Endothelial cell of umbilical vein (primary cell): ENCODE measurements around the gene KDM4C. TPM values are rescaled to one million over a fixed set of nuclear protein-coding genes. Genes with fewer than 3 reads are reported as not detected.

Experiments used
- BruUV-seq: library from RNA; stranded (reverse); fragments of 400-500 nt; replicated peaks from 2 replicates; lab custom pipeline; 2021; lab: Mats Ljungman, UMichigan
- CTCF ChIA-PET: fragments of 300-600, 350-600 bp; sonication (Branson Sonifier 250); formaldehyde crosslinking; loops from one replicate; lab custom pipeline; 2021; ENCODE audit warnings: antibody characterized with exemption, inconsistent platforms; lab: Charles Lee
- POLR2A ChIA-PET: fragments of 300-600, 350-600 bp; sonication (Branson Sonifier 250); formaldehyde crosslinking; loops from one replicate; lab custom pipeline; 2021; ENCODE audit warnings: antibody characterized with exemption, inconsistent platforms; lab: Charles Lee
- DNase-seq: peaks from one replicate; pipeline ENCODE4 v3.0.0-alpha.2; 2011; ENCODE audit warnings: low read depth, low spot score
- FAIRE-seq: peaks from 2 replicates; lab custom pipeline; 2011; peaks lifted over from hg19 to GRCh38; lab: Jason Lieb, UNC
- H2AFZ ChIP-seq: 2 replicates; pipeline ENCODE4 v1.6.0; 2012; ENCODE audit warnings: low read depth, low read length, control low read depth, inconsistent platforms
- H3K27ac ChIP-seq: 2 replicates; pipeline ENCODE4 v1.5.1; 2011; ENCODE audit warnings: low read depth, mild to moderate bottlenecking, control low read depth, low read length, moderate library complexity; ENCODE audit not compliant: insufficient read depth
- H3K27me3 ChIP-seq, 2 experiments: 2 replicates each; pipeline versions ENCODE4 v1.6.0 to v1.6.1; 2011; ENCODE audit warnings: low read length in 2 of 2, mixed read lengths in 1 of 2; ENCODE audit not compliant: control insufficient read depth in 2 of 2, insufficient read depth in 2 of 2
- H3K36me3 ChIP-seq, 2 experiments: 2 replicates in 1 of 2; 3 replicates in 1 of 2; pipeline ENCODE4 v1.5.1; 2011; ENCODE audit warnings: low read length in 2 of 2, mild to moderate bottlenecking in 1 of 2, moderate library complexity in 1 of 2; ENCODE audit not compliant: control insufficient read depth in 2 of 2, insufficient read depth in 2 of 2; ENCODE audit errors: extremely low read depth in 1 of 2
- H3K4me1 ChIP-seq: 3 replicates; pipeline ENCODE4 v1.5.1; 2011; ENCODE audit warnings: mild to moderate bottlenecking, low read length; ENCODE audit not compliant: control insufficient read depth, insufficient read depth; ENCODE audit errors: extremely low read depth
- H3K4me2 ChIP-seq: 2 replicates; pipeline ENCODE4 v1.6.1; 2011; ENCODE audit warnings: low read length, control low read depth, mixed read lengths; ENCODE audit not compliant: insufficient read depth
- H3K4me3 ChIP-seq, 3 experiments: fragments of 200-600 bp in 1 of 3; sonication (generic), shearing (Covaris generic) in 1 of 3; replicated peaks in 1 of 3; 2 replicates each; pipeline ENCODE4 v1.5.1; 2011 to 2016; ENCODE audit warnings: control low read depth in 3 of 3, low read length in 3 of 3, mild to moderate bottlenecking in 2 of 3, inconsistent platforms in 1 of 3, low read depth in 1 of 3, moderate library complexity in 1 of 3; ENCODE audit not compliant: insufficient read depth in 1 of 3
- H3K79me2 ChIP-seq: 2 replicates; pipeline ENCODE4 v1.6.0; 2012; ENCODE audit warnings: low read length, inconsistent platforms; ENCODE audit not compliant: control insufficient read depth, insufficient read depth
- H3K9ac ChIP-seq: replicated peaks from 2 replicates; pipeline ENCODE3; 2011; ENCODE audit warnings: low read length, control low read depth; ENCODE audit not compliant: insufficient read depth; ENCODE audit errors: extremely low read depth
- H3K9me1 ChIP-seq: replicated peaks from 3 replicates; pipeline ENCODE4 v1.6.0; 2011; ENCODE audit warnings: mild to moderate bottlenecking, low read length; ENCODE audit not compliant: control insufficient read depth, insufficient read depth; ENCODE audit errors: extremely low read depth
- H3K9me3 ChIP-seq: replicated peaks from 2 replicates; pipeline ENCODE4 v1.5.1; 2012; ENCODE audit warnings: low read length, inconsistent platforms; ENCODE audit not compliant: control insufficient read depth, insufficient read depth
- H4K20me1 ChIP-seq: replicated peaks from 2 replicates; pipeline ENCODE3; 2011; ENCODE audit warnings: mild to moderate bottlenecking, low read length; ENCODE audit not compliant: control insufficient read depth, insufficient read depth; ENCODE audit errors: extremely low read depth
- EZH2 ChIP-seq: IDR thresholded peaks from 2 replicates; pipeline ENCODE4 v1.6.1; 2012; ENCODE audit warnings: borderline replicate concordance, low read depth, mild to moderate bottlenecking, moderate library complexity, low read length, inconsistent platforms; ENCODE audit not compliant: severe bottlenecking
- FOS ChIP-seq: IDR thresholded peaks from 2 replicates; pipeline ENCODE4 v1.6.1; 2011; ENCODE audit warnings: mild to moderate bottlenecking, low read length, moderate library complexity, borderline replicate concordance; ENCODE audit not compliant: insufficient read depth
- GATA2 ChIP-seq: IDR thresholded peaks from 2 replicates; pipeline ENCODE4 v1.7.0; 2011; ENCODE audit warnings: low read depth, mild to moderate bottlenecking, moderate library complexity, mixed read lengths, low read length; ENCODE audit not compliant: insufficient read length, insufficient read depth
- JUN ChIP-seq: IDR thresholded peaks from 2 replicates; pipeline ENCODE4 v1.6.1; 2011; ENCODE audit warnings: borderline replicate concordance, low read depth; ENCODE audit not compliant: insufficient read length, insufficient read depth
- MYC ChIP-seq: IDR thresholded peaks from one replicate; pipeline ENCODE4 v1.6.1; 2011; ENCODE audit warnings: mild to moderate bottlenecking, low read depth, low read length
- POLR2A ChIP-seq: IDR thresholded peaks from 2 replicates; pipeline ENCODE4 v1.6.1; 2012; ENCODE audit warnings: low read depth, mild to moderate bottlenecking, control low read depth, low read length
- POLR2AphosphoS5 ChIP-seq: IDR thresholded peaks from 2 replicates; pipeline ENCODE4 v1.6.1; 2012; ENCODE audit warnings: low read depth, mild to moderate bottlenecking, control low read depth, low read length, moderate library complexity; ENCODE audit not compliant: insufficient read depth
- dilution Hi-C: fragments of 300-500 bp; cut with MboI; formaldehyde crosslinking; loops from one replicate; pipeline ENCODE4 v1.15.0; 2019; ENCODE audit warnings: low sequenced_read_pairs; ENCODE audit not compliant: extremely low pct_ligation_motif_present
- intact Hi-C: fragments of 100-400 bp; cut with micrococcal nuclease; formaldehyde crosslinking; loops from one replicate; pipeline ENCODE4 v1.10.0; 2022
- polyA plus RNA-seq, 4 experiments: library from polyadenylated mRNA; depleted of rRNA in 3 of 4; stranded (reverse) in 3 of 4; unstranded in 1 of 4; fragments of >200 nt; gene quantifications; 2 replicates each; pipeline versions ENCODE4 v1.2.1 to v1.2.3, GENCODE V29; 2011 to 2012; ENCODE audit warnings: missing spikeins in 1 of 4
- total RNA-seq: library from RNA; stranded (reverse); gene quantifications from 2 replicates; pipeline ENCODE4 v1.2.3, GENCODE V29; 2021
- TF ChIP-seq, protein P1 (sequence below): IDR thresholded peaks from 2 replicates; pipeline ENCODE4 v1.6.1; 2011; ENCODE audit not compliant: insufficient read depth, insufficient read length
- TF ChIP-seq, protein P2 (sequence below), 2 donors: IDR thresholded peaks; 1 replicate in 1 of 2; 2 replicates in 1 of 2; pipeline ENCODE4 v1.5.1; 2011; ENCODE audit warnings: low read length in 2 of 2, mild to moderate bottlenecking in 2 of 2, moderate library complexity in 2 of 2, control low read depth in 1 of 2, inconsistent platforms in 1 of 2, low read depth in 1 of 2; ENCODE audit not compliant: insufficient read depth in 1 of 2; ENCODE audit errors: extremely low read depth in 1 of 2

Gene KDM4C
- total and polyA plus RNA-seq, 2 donors (not counting 3 experiments of a cell fraction or from before 2014, with no cell fraction given), result 5.4 to 15.0 TPM

GRCh38 chr9:6780690-6781089 is 22.9 kb downstream of the KDM4C start:
- BruUV-seq, result no TSS peak
- H3K27me3 ChIP-seq, result no peaks in the 10 kb centered on the region
- DNase-seq (no peak), FAIRE-seq (no peak)
- ChIA-PET POLR2A (interaction anchor here (0.9 to 1.8 kb wide), 2 partner anchors 8 to 23 kb away, joined by 3 to 7 read pairs; partner anchors contain the start of gene KDM4C), CTCF (interaction anchor here (1.2 to 2.1 kb wide), 2 partner anchors 10 to 46 kb away, joined by 3 to 9 read pairs; no protein-coding TSS in a partner anchor)
- peaks cover 14% of the 10 kb centered on the region for H3K79me2 ChIP-seq
- TF ChIP-seq FOS (no peak), MYC (no peak), POLR2AphosphoS5 (no peak), GATA2 (no peak), JUN (no peak), EZH2 (no peak), POLR2A (no peak)
- TF ChIP-seq, protein P1, sequence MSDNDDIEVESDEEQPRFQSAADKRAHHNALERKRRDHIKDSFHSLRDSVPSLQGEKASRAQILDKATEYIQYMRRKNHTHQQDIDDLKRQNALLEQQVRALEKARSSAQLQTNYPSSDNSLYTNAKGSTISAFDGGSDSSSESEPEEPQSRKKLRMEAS, result no peak
- TF ChIP-seq, protein P2, sequence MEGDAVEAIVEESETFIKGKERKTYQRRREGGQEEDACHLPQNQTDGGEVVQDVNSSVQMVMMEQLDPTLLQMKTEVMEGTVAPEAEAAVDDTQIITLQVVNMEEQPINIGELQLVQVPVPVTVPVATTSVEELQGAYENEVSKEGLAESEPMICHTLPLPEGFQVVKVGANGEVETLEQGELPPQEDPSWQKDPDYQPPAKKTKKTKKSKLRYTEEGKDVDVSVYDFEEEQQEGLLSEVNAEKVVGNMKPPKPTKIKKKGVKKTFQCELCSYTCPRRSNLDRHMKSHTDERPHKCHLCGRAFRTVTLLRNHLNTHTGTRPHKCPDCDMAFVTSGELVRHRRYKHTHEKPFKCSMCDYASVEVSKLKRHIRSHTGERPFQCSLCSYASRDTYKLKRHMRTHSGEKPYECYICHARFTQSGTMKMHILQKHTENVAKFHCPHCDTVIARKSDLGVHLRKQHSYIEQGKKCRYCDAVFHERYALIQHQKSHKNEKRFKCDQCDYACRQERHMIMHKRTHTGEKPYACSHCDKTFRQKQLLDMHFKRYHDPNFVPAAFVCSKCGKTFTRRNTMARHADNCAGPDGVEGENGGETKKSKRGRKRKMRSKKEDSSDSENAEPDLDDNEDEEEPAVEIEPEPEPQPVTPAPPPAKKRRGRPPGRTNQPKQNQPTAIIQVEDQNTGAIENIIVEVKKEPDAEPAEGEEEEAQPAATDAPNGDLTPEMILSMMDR (IDR thresholded peaks at IDR 0.05; ENCODE audit: extremely low read depth in 1 of 2, insufficient read depth in 1 of 2, low read depth in 1 of 2, low read length in 2 of 2), result no peak
- dilution Hi-C loops, result no loop called here
- H3K4me1 ChIP-seq, result peaks cover 14% of the 10 kb centered on the region
- no peak overlapping the region for H2AFZ ChIP-seq
- H3K27ac ChIP-seq, result peak overlapping the region; percentile 66
- no peaks in the 10 kb centered on the region for H3K9me1 ChIP-seq
- intact Hi-C loops, result loop anchor here (1.0 to 10.0 kb wide), 3 partner anchors 8 to 96 kb away; no protein-coding TSS in a partner anchor
- no peak overlapping the region for H3K4me2 ChIP-seq
- H4K20me1 ChIP-seq, result no peaks in the 10 kb centered on the region
- no peaks in the 10 kb centered on the region for H3K9me3 ChIP-seq
- no peak overlapping the region for H3K9ac ChIP-seq
- H3K4me3 ChIP-seq, result no peak overlapping the region
- no peaks in the 10 kb centered on the region for H3K36me3 ChIP-seq
